Stimulated activated CD8-positive, alpha-beta memory T cell treated with anti-CD3 and anti-CD28 coated beads, Interleukin-2, amount 100 ng/mL, for 48 hours (primary cell): Measurements from ENCODE around the gene LIN52.

Experiments
- DNase-seq, 2 donors: peaks; one replicate each; pipeline ENCODE4 v3.0.0-alpha.2; 2020; ENCODE audit warnings: low read depth in 2 of 2

Gene LIN52

DNA sequence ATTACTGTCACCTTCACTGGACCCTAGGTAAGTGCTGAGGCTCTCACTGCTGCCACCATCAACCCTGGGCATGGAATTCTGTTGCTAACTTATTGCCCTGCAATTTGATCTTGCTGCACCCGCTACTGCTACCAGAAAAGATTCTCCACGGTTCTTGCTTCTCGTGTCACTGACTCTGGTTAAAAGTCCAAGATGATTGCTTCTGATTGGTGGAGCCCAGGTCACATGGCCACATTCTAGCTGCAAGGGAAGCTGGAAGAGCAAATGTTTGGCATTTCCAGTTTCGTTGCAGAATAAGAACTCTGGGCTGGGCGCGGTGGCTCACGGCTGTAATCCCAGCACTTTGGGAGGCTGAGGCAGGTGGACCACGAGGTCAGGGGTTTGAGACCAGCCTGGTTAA is 147.0 kb downstream of the LIN52 start:
- DNase-seq: no peak

GRCh38 chr14:74235017-74235416 is 150.3 kb downstream of the LIN52 start:
- no peak for DNase-seq

DNA sequence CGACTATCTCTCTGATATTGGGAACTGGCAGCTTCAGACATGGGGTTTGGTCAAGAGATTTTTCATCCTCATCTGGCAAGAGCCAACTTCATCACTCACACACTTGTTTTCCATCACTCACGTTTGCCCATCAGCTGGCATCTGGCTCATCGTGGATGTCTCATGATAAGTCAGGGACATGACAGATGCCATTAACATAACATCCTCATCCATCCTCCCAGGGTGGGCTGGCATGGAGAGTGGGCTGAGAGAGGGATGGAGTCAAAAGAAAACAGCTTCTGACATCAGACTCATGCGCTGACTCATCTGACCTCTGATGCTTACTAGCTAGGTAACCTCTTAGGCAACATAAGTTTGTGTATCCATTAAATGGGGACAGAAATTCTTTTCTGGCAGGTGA is 152.7 kb downstream of the LIN52 start:
- no peak for DNase-seq

DNA sequence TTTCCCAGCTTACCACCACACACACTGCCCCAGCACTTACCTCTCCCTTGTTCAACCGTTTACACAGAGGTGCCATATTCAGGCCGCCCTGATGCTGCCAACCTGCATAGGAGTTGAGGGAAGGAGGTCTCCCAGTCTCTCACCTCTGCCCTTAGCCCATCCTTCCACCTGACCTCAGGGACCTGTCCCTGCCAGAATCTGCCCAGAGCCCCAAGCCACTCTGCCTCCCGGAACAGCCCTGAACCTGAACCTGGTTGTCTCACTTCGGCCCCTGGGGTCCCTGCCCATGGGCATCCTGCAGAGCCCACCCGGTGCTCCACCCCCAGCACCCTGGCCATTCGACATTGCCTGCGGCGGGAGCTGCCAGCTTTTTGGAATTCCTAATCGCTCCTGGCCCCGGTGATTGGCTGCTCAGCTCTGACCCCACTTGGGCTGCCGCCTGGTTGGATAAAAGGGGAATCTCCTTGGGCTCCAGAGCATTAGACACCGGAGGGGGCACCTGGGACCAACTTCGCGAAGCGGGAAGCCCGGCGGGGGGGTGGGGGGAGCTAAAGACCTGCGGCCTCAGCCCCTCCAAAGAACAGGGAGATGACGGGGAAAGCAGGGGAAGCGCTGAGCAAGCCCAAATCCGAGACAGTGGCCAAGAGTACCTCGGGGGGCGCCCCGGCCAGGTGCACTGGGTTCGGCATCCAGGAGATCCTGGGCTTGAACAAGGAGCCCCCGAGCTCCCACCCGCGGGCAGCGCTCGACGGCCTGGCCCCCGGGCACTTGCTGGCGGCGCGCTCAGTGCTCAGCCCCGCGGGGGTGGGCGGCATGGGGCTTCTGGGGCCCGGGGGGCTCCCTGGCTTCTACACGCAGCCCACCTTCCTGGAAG is 154.5 kb downstream of the LIN52 start, which contains the start of gene VSX2:
VSX2 (plus strand) TSS at position 476 of the 874 bp plus-strand sequence; CDS start at position 589, 113 bp downstream.
- DNase-seq: no peak

GRCh38 chr14:74239848-74240793 is 155.4 kb downstream of the LIN52 start:
- no peak for DNase-seq

DNA sequence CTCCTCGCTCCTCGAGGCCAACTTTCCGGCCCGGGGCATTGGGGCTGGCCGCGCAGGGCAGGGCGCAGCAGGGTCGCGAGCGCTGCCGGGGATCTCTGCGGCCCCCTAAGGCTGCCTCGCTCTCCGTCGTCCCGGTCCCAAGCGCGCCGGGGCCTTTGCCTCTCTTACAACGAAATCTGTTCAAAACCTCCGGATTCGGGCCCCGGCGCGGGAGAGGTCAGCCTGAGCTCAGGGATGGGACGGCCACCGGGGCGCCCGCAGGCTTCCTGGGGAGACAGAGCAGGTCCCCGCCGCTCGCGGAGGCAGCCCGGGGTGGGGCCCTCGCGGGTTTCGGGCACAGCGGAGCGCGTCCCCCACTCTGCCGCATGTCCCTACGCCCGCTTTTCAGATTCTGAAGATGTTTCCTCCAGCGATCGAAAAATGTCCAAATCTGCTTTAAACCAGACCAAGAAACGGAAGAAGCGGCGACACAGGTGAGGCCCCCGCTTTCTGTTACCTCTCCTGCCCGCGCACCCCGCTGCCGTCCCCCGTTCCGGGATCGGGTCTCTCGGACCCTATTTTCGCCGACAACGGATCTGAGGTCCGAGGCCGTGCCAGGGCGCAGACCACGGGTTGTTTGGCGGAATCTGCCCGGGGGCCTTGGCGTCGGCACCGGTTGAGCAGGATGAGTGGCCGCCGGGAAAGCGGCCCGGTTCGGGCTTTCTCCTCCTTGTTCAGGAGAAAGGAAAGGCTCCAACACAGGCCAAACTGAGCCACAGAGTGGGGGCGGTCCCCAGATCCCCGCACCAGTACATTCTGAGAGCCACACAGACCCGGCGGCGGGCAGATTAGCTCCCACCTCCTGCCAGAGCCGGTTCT is 156.3 kb downstream of the LIN52 start:
- DNase-seq: no peak

GRCh38 chr14:74241652-74242017 is 156.9 kb downstream of the LIN52 start:
- DNase-seq: no peak

DNA sequence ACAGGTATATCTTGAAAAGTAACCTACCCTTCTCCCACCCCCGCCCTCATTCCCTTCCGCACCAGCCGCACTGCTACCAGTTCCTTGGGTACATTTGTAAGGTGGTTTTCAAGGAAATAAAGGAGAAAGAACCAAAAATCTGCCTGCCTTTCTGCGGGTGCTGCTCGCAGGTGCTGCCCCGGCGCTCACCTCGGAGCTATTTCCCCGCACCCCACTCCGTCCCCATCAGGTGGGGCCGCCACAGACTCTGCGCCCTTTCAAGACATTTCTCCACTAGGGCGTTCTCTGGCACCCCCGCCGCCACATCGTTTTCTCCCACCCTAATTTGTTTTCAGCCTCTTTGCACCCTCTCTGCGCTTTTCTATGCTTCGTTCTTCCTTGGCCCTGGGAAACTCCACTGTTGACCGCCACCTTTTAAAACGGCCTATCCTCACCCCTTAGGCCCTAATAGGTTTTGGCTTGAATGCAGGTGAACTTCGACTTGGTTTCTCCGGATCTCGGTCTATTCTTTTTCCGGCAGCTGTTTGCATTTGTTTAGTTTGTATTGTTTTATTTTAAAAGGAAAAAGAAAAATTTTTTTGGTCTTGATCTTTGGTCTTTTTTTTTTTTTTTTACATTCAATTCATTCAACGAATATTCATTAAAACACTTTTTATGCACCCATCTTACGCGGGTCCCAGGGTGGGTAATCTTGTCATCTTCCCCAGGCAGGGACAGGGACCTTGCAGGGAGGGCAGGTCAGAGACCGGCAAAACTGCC is 157.4 kb downstream of the LIN52 start:
- DNase-seq: no peak

DNA sequence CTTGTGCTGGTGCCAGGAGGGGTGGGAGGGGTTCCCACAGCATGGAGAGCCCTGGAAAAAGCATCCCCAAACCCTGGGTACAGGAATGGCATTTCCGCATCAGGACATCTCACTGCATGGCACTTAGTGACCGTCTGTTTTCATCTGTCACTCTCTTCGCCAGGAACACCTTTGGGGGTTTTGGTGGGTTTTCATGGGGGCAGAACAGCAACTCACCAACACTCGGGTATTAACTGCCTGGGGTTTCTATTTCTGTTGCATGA is 158.0 kb downstream of the LIN52 start:
- no peak for DNase-seq

GRCh38 chr14:74243051-74243450 is 158.3 kb downstream of the LIN52 start:
- DNase-seq: no peak

DNA sequence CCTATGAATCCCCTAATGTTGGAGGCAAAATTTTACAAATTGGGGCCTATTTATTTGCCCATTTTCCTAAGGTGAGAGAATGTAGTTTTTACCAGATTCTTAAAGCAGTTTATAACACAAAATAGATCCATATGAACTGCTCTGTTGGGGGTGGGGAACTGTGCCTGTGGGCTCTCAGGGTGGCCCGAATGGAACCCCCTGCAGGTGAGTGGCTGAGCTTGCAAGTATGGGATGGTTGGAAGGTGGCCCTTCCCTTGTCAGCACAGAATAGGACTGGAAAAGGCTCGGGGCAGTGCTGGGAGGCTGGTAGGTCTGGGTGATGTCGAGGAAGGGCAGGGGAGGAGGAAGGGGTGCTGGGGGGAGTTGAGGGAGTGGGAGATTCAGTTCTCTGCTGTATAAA is 159.4 kb downstream of the LIN52 start:
- no peak for DNase-seq

DNA sequence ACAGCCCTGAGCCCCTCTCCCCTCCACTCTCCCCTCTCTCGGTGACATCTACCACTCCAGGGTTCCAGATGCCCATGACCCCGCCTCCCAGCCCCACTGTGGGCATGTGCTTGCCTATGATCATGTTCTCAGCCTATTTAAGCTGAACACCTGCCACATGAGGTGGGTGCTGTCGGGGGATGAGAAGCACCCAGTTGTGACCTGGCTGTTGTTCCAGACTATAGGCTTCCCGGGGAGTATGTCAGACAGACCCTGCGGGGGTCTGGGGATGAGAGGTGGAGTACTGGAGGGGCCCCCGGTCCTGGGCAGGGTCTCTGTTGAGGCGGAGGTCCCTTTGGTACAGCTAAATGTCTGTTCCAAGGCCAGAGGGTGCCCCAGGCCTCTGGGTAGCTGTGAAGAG is 160.5 kb downstream of the LIN52 start:
- no peak for DNase-seq

GRCh38 chr14:74246542-74246941 is 161.8 kb downstream of the LIN52 start:
- no peak for DNase-seq

- no peak for DNase-seq
These were observed 163.3 kb downstream of the LIN52 start for GRCh38 chr14:74248017-74248416.

DNA sequence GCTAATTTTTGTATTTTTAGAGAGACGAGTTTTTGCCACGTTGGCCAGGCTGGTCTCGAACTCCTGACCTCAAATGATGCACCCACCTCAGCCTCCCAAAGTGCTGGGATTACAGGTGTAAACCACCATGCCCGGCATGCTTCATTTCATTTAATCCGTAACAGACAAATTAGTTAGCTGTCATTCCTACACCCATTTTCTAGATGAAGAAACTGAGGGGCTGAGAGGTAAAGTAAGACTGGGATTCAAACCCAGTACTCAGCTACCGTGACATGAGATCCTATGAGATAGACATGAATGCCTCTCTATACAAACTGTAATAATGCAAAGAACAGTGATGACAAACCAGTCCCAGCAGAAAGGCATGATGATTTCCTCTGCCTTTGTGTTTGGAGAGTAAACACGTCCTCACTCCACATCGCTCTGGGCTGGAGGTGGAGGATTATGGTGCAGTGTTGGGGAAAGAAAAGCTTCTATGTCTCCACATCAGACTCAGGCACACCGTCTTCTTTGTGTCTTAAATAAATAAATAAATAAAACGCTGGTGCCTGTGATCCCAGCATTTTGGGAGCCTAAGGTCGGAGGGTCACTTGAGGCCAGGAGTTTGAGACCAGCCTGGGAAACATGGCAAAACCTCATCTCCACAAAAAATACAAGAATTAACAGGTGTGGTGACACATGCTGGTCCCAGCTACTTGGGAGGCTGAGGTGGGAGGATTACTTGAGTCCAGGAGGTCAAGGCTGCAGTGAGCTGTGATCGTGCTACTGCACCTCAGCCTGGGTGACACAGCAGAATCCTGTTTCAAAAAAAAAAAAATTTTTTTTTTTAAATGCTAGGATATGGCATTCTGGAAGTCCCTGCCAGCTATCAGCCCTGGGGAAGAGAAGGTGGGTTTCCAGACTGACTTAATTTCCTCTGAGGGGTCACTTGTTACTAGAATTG is 164.9 kb downstream of the LIN52 start:
- DNase-seq: no peak
